ENCODE data around the gene CGB8.
"Not testable (repeated sequence)": the region's sequence is repeated elsewhere in the genome, so short reads cannot be mapped to it uniquely, and the experiment has no call there.

DNA sequence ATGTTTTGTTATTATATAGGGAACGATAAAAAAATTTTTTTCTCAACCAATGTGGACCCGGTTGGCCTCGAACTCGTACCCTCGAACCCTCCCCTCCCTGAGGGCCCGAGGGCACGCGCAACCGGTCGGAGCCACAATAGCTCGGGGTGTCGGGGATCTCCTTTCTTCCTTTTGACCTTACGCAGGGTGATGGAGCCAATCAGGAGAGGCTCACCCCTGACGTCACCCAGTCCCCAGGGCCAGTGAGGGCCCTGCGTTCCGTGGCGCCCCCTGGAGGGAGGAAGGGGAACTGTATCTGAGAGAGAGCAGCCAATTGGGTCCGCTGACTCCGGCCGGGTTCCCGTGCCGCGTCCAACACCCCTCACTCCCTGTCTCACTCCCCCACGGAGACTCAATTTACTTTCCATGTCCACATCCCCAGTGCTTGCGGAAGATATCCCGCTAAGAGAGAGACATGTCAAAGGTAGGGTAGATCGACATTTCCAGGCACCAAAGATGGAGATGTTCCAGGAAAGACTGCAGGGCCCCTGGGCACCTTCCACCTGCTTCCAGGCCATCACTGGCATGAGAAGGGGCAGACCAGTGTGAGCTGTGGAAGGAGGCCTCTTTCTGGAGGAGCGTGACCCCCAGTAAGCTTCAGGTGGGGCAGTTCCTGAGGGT lies 17.1 kb downstream of the CGB8 start, which contains the start of gene CGB2:
- TF ChIP-seq ZNF23 (tag by site-specific recombination; IDR thresholded peaks at IDR 0.05; ENCODE audit: borderline replicate concordance); YY1 (tag by site-specific recombination; IDR thresholded peaks at IDR 0.05); TCF7L2 (IDR thresholded peaks at IDR 0.05; ENCODE audit: borderline replicate concordance, low read depth, low read length); MEIS1 (CRISPR knock-in tag; IDR thresholded peaks at IDR 0.05; ENCODE audit: borderline replicate concordance); OVOL3 (tag by site-specific recombination; IDR thresholded peaks at IDR 0.05): not testable (repeated sequence)
- TF ChIP-seq, protein P1, sequence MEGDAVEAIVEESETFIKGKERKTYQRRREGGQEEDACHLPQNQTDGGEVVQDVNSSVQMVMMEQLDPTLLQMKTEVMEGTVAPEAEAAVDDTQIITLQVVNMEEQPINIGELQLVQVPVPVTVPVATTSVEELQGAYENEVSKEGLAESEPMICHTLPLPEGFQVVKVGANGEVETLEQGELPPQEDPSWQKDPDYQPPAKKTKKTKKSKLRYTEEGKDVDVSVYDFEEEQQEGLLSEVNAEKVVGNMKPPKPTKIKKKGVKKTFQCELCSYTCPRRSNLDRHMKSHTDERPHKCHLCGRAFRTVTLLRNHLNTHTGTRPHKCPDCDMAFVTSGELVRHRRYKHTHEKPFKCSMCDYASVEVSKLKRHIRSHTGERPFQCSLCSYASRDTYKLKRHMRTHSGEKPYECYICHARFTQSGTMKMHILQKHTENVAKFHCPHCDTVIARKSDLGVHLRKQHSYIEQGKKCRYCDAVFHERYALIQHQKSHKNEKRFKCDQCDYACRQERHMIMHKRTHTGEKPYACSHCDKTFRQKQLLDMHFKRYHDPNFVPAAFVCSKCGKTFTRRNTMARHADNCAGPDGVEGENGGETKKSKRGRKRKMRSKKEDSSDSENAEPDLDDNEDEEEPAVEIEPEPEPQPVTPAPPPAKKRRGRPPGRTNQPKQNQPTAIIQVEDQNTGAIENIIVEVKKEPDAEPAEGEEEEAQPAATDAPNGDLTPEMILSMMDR (tag by site-specific recombination; IDR thresholded peaks at IDR 0.05) = peak; percentile 49; the same call in 1 of the 2 replicates
- TF ChIP-seq, protein P2, sequence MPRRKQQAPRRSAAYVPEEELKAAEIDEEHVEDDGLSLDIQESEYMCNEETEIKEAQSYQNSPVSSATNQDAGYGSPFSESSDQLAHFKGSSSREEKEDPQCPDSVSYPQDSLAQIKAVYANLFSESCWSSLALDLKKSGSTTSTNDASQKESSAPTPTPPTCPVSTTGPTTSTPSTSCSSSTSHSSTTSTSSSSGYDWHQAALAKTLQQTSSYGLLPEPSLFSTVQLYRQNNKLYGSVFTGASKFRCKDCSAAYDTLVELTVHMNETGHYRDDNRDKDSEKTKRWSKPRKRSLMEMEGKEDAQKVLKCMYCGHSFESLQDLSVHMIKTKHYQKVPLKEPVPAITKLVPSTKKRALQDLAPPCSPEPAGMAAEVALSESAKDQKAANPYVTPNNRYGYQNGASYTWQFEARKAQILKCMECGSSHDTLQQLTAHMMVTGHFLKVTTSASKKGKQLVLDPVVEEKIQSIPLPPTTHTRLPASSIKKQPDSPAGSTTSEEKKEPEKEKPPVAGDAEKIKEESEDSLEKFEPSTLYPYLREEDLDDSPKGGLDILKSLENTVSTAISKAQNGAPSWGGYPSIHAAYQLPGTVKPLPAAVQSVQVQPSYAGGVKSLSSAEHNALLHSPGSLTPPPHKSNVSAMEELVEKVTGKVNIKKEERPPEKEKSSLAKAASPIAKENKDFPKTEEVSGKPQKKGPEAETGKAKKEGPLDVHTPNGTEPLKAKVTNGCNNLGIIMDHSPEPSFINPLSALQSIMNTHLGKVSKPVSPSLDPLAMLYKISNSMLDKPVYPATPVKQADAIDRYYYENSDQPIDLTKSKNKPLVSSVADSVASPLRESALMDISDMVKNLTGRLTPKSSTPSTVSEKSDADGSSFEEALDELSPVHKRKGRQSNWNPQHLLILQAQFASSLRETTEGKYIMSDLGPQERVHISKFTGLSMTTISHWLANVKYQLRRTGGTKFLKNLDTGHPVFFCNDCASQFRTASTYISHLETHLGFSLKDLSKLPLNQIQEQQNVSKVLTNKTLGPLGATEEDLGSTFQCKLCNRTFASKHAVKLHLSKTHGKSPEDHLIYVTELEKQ (tag by site-specific recombination; IDR thresholded peaks at IDR 0.05; ENCODE audit: borderline replicate concordance) = not testable (repeated sequence)
